Endodermal cell (in vitro differentiated cells): ENCODE results near the gene EFNB1. TPM values are rescaled to one million over a fixed set of nuclear protein-coding genes. Genes with fewer than 3 reads are reported as not detected.

Experiments used
- DNase-seq: peaks from one replicate; pipeline ENCODE4 v3.0.0-alpha.2; 2017
- H3K27ac ChIP-seq: 2 replicates; pipeline ENCODE4 v1.5.1; 2013; ENCODE audit warnings: mild to moderate bottlenecking, low read depth, low read length, moderate library complexity
- H3K27me3 ChIP-seq: 2 replicates; pipeline ENCODE4 v1.6.1; 2013; ENCODE audit warnings: mild to moderate bottlenecking, low read length, moderate library complexity; ENCODE audit not compliant: insufficient read depth, control insufficient read depth, poor library complexity, severe bottlenecking
- H3K36me3 ChIP-seq: 2 replicates; pipeline ENCODE4 v1.7.0; 2013; ENCODE audit warnings: mild to moderate bottlenecking, low read length, moderate library complexity; ENCODE audit not compliant: control insufficient read depth, insufficient read depth
- H3K4me1 ChIP-seq: one replicate; pipeline ENCODE4 v1.7.0; 2013; ENCODE audit warnings: low read length; ENCODE audit not compliant: control insufficient read depth, insufficient read depth
- H3K4me3 ChIP-seq: 2 replicates; pipeline ENCODE4 v1.5.1; 2013; ENCODE audit warnings: mild to moderate bottlenecking, low read length, moderate library complexity
- H3K9ac ChIP-seq: 2 replicates; pipeline ENCODE4 v1.6.1; 2013; ENCODE audit warnings: mild to moderate bottlenecking, low read length, moderate library complexity; ENCODE audit not compliant: poor library complexity, severe bottlenecking; ENCODE audit errors: extremely low read depth
- H3K9me3 ChIP-seq: 2 replicates; pipeline ENCODE4 v1.6.1; 2013; ENCODE audit warnings: mild to moderate bottlenecking, low read length, moderate library complexity; ENCODE audit not compliant: control insufficient read depth
- H3K27ac Mint-ChIP-seq: 2 replicates; pipeline ENCODE4 v1.8.0; 2020; ENCODE audit warnings: mixed read lengths
- H3K27me3 Mint-ChIP-seq: 2 replicates; pipeline ENCODE4 v1.8.0; 2021; ENCODE audit warnings: mild to moderate bottlenecking, mixed read lengths; ENCODE audit not compliant: insufficient read depth
- H3K36me3 Mint-ChIP-seq: 2 replicates; pipeline ENCODE4 v1.8.0; 2020; ENCODE audit warnings: low read depth, mixed read lengths
- H3K4me1 Mint-ChIP-seq: 2 replicates; pipeline ENCODE4 v1.8.0; 2020; ENCODE audit warnings: mixed read lengths
- H3K4me3 Mint-ChIP-seq: 2 replicates; pipeline ENCODE4 v1.8.0; 2020; ENCODE audit warnings: mild to moderate bottlenecking, moderate library complexity, mixed read lengths
- H3K9me3 Mint-ChIP-seq: 2 replicates; pipeline ENCODE4 v1.8.0; 2020; ENCODE audit warnings: mild to moderate bottlenecking, mixed read lengths
- CTCF ChIP-seq: fragments of 200-600 bp; sonication (generic); conservative IDR thresholded peaks from 2 replicates; pipeline ENCODE4 v1.5.0; 2021; ENCODE audit warnings: antibody characterized with exemption, mild to moderate bottlenecking
- WGBS, 2 experiments: methylation state at CpG; one replicate each; pipeline versions ENCODE4 v1.1.5 to v1.1.7; 2013; ENCODE audit warnings: missing lambda C conversion rate in 2 of 2, mixed read lengths in 1 of 2; ENCODE audit not compliant: insufficient coverage in 1 of 2, insufficient read length in 1 of 2; 5-methylcytosine and 5-hydroxymethylcytosine counted together
- total RNA-seq, 2 donors: library from RNA; stranded (reverse); fragmentation: NEBNext Ultra II Directional in 1 of 2; extraction: Animal tissue kit (Norgen Biotek cat#: 25700) in 1 of 2; gene quantifications; 2 replicates in 1 of 2; 3 replicates in 1 of 2; pipeline ENCODE4 v1.2.1, GENCODE V29; 2021

EFNB1 gene
- total RNA-seq, 2 donors from 2014 or later, result 11.1 to 13.6 TPM

- no peak for TF ChIP-seq CTCF
- no peak overlapping the region for H3K9ac ChIP-seq
- Mint-ChIP-seq H3K4me3 (no peak overlapping the region), H3K27me3 (peaks cover 12% of the 10 kb centered on the region), H3K27ac (no peak overlapping the region), H3K4me1 (peaks cover 11% of the 10 kb centered on the region), H3K36me3 (peaks cover 4% of the 10 kb centered on the region), H3K9me3 (peaks cover 48% of the 10 kb centered on the region)
- no peak overlapping the region for H3K27ac ChIP-seq
- 83% methylated on average over 1 of the region's 1 CpG; no CpG with 5 or more reads in 1 of the 2 experiments for WGBS, 2 experiments
- H3K27me3 ChIP-seq, result no peaks in the 10 kb centered on the region
- no peak for DNase-seq
- H3K4me3 ChIP-seq, result no peak overlapping the region
- H3K36me3 ChIP-seq, result no peaks in the 10 kb centered on the region
- no peaks in the 10 kb centered on the region for H3K9me3 ChIP-seq
- no peaks in the 10 kb centered on the region for H3K4me1 ChIP-seq
Observed at GRCh38 chrX:68843992-68844391, 15.2 kb downstream of the EFNB1 start.

GRCh38 chrX:68844581-68844980, 15.8 kb downstream of the EFNB1 start:
- no peaks in the 10 kb centered on the region for H3K4me1 ChIP-seq
- Mint-ChIP-seq H3K27me3 (peaks cover 12% of the 10 kb centered on the region), H3K36me3 (peaks cover 4% of the 10 kb centered on the region), H3K27ac (no peak overlapping the region), H3K4me1 (peaks cover 11% of the 10 kb centered on the region), H3K4me3 (no peak overlapping the region), H3K9me3 (peaks cover 51% of the 10 kb centered on the region)
- no peak for DNase-seq
- H3K4me3 ChIP-seq, result no peak overlapping the region
- H3K27me3 ChIP-seq, result no peaks in the 10 kb centered on the region
- TF ChIP-seq CTCF, result no peak
- H3K9me3 ChIP-seq, result no peaks in the 10 kb centered on the region
- H3K9ac ChIP-seq, result no peak overlapping the region
- H3K27ac ChIP-seq, result no peak overlapping the region
- WGBS, 2 experiments, result 91% methylated on average over 5 of the region's 5 CpGs; no CpG with 5 or more reads in 1 of the 2 experiments
- H3K36me3 ChIP-seq, result no peaks in the 10 kb centered on the region

- Histone ChIP-seq H3K36me3 (no peaks in the 10 kb centered on the region), H3K9ac (no peak overlapping the region), H3K4me1 (no peaks in the 10 kb centered on the region), H3K9me3 (no peaks in the 10 kb centered on the region), H3K27ac (peak overlapping the region; percentile 82), H3K27me3 (no peaks in the 10 kb centered on the region), H3K4me3 (no peak overlapping the region)
- H3K36me3 Mint-ChIP-seq, result no peaks in the 10 kb centered on the region
- H3K27me3 Mint-ChIP-seq, result peaks cover 13% of the 10 kb centered on the region
- H3K4me3 Mint-ChIP-seq, result no peak overlapping the region
- peak; percentile 87 for DNase-seq
- no peak for TF ChIP-seq CTCF
- H3K4me1 Mint-ChIP-seq, result peaks cover 11% of the 10 kb centered on the region
- 20% methylated on average over 6 of the region's 6 CpGs; no CpG with 5 or more reads in 1 of the 2 experiments for WGBS, 2 experiments
- no peak overlapping the region for H3K27ac Mint-ChIP-seq
- H3K9me3 Mint-ChIP-seq, result peaks cover 46% of the 10 kb centered on the region
Observed at GRCh38 chrX:68846536-68846935, 17.7 kb downstream of the EFNB1 start.
